Neural crest cell (in vitro differentiated cells): Measurements from ENCODE around the gene ST3GAL3. TPM values are rescaled to one million over a fixed set of nuclear protein-coding genes. Genes with fewer than 3 reads are reported as not detected.

ENCODE experiments used
- DNase-seq: peaks from one replicate; pipeline ENCODE4 v3.0.0; 2021; ENCODE audit warnings: low read depth, mixed read lengths, low spot score
- H3K27ac Mint-ChIP-seq: one replicate; pipeline ENCODE4 v1.8.0; 2021; ENCODE audit warnings: mild to moderate bottlenecking, mixed read lengths; ENCODE audit not compliant: unreplicated experiment
- H3K27me3 Mint-ChIP-seq: 2 replicates; pipeline ENCODE4 v1.8.0; 2021; ENCODE audit warnings: low read depth, mild to moderate bottlenecking, mixed read lengths
- H3K36me3 Mint-ChIP-seq: 2 replicates; pipeline ENCODE4 v1.8.0; 2021; ENCODE audit warnings: low read depth, mild to moderate bottlenecking, mixed read lengths
- H3K4me1 Mint-ChIP-seq: 2 replicates; pipeline ENCODE4 v1.8.0; 2021; ENCODE audit warnings: mixed read lengths
- H3K4me3 Mint-ChIP-seq: one replicate; pipeline ENCODE4 v1.8.0; 2021; ENCODE audit warnings: mild to moderate bottlenecking, mixed read lengths
- H3K9me3 Mint-ChIP-seq: 2 replicates; pipeline ENCODE4 v1.8.0; 2021; ENCODE audit warnings: mixed read lengths
- CTCF ChIP-seq: fragments of 200-600 bp; sonication (generic); conservative IDR thresholded peaks from 2 replicates; pipeline ENCODE4 v1.5.0; 2021; ENCODE audit warnings: antibody characterized with exemption, mild to moderate bottlenecking
- total RNA-seq: library from RNA; stranded (reverse); gene quantifications from 2 replicates; pipeline ENCODE4 v1.2.1, GENCODE V29; 2021

Gene ST3GAL3
- total RNA-seq, 1 donor from 2014 or later = 37.4 TPM

GRCh38 chr1:43757343-43758053 lies 50.2 kb downstream of the ST3GAL3 start:
- no peaks in the 10 kb centered on the region for H3K27me3 Mint-ChIP-seq
- DNase-seq = no peak
- no peaks in the 10 kb centered on the region for H3K36me3 Mint-ChIP-seq
- H3K9me3 Mint-ChIP-seq = no peaks in the 10 kb centered on the region
- H3K4me1 Mint-ChIP-seq = peaks cover 6% of the 10 kb centered on the region
- TF ChIP-seq CTCF = no peak
- no peak overlapping the region for H3K4me3 Mint-ChIP-seq
- no peak overlapping the region for H3K27ac Mint-ChIP-seq

- DNase-seq = no peak
- H3K4me3 Mint-ChIP-seq = no peak overlapping the region
These were observed 53.5 kb downstream of the ST3GAL3 start for GRCh38 chr1:43760745-43761317.

GRCh38 chr1:43763497-43763973 lies 56.2 kb downstream of the ST3GAL3 start:
- H3K9me3 Mint-ChIP-seq = no peaks in the 10 kb centered on the region
- peaks cover 12% of the 10 kb centered on the region for H3K4me1 Mint-ChIP-seq
- H3K4me3 Mint-ChIP-seq = peak overlapping the region; percentile 3
- H3K27ac Mint-ChIP-seq = no peak overlapping the region
- DNase-seq = peak; percentile 55
- H3K27me3 Mint-ChIP-seq = no peaks in the 10 kb centered on the region
- H3K36me3 Mint-ChIP-seq = no peaks in the 10 kb centered on the region
- TF ChIP-seq CTCF = peak; percentile 88

More at GRCh38 chr1:43760745-43761317, 53.5 kb downstream of the ST3GAL3 start:
- Mint-ChIP-seq H3K36me3 (no peaks in the 10 kb centered on the region), H3K9me3 (no peaks in the 10 kb centered on the region), H3K4me1 (peaks cover 18% of the 10 kb centered on the region), H3K27me3 (no peaks in the 10 kb centered on the region), H3K27ac (no peak overlapping the region)
- TF ChIP-seq CTCF = no peak

GRCh38 chr1:43764581-43764980 lies 57.2 kb downstream of the ST3GAL3 start:
- TF ChIP-seq CTCF = no peak
- no peak for DNase-seq

GRCh38 chr1:43766086-43766784 lies 58.9 kb downstream of the ST3GAL3 start:
- H3K27ac Mint-ChIP-seq = no peak overlapping the region
- TF ChIP-seq CTCF = no peak
- no peaks in the 10 kb centered on the region for H3K9me3 Mint-ChIP-seq
- H3K36me3 Mint-ChIP-seq = no peaks in the 10 kb centered on the region
- peaks cover 12% of the 10 kb centered on the region for H3K4me1 Mint-ChIP-seq
- no peak overlapping the region for H3K4me3 Mint-ChIP-seq
- peak; percentile 9 for DNase-seq
- no peaks in the 10 kb centered on the region for H3K27me3 Mint-ChIP-seq

More at GRCh38 chr1:43764581-43764980, 57.2 kb downstream of the ST3GAL3 start:
- H3K36me3 Mint-ChIP-seq = no peaks in the 10 kb centered on the region
- H3K4me1 Mint-ChIP-seq = peaks cover 12% of the 10 kb centered on the region
- no peaks in the 10 kb centered on the region for H3K27me3 Mint-ChIP-seq
- no peaks in the 10 kb centered on the region for H3K9me3 Mint-ChIP-seq
- no peak overlapping the region for H3K27ac Mint-ChIP-seq
- no peak overlapping the region for H3K4me3 Mint-ChIP-seq
